AG09309 (cell line): ENCODE results near the gene PA2G4.
"Not testable (repeated sequence)": the region's sequence is repeated elsewhere in the genome, so short reads cannot be mapped to it uniquely, and the experiment has no call there.

ENCODE experiments used
- DNase-seq: peaks from one replicate; pipeline ENCODE4 v3.0.0-alpha.2; 2010; ENCODE audit warnings: low read depth
- H3K4me3 ChIP-seq: 2 replicates; pipeline ENCODE4 v1.5.1; 2011; ENCODE audit warnings: mild to moderate bottlenecking, low read depth, low read length, moderate library complexity; ENCODE audit not compliant: control insufficient read depth
- CTCF ChIP-seq: IDR thresholded peaks from 2 replicates; pipeline ENCODE4 v1.5.1; 2011; ENCODE audit warnings: mild to moderate bottlenecking, low read depth, low read length, inconsistent platforms; ENCODE audit not compliant: insufficient read depth, control insufficient read depth; ENCODE audit errors: missing control alignments

PA2G4 gene

GRCh38 chr12:56152756-56153677 lies 48.7 kb downstream of the PA2G4 start:
- no peak for DNase-seq
- peak overlapping the region; percentile 82 for H3K4me3 ChIP-seq
- TF ChIP-seq CTCF: no peak

GRCh38 chr12:56153678-56154065 lies 49.3 kb downstream of the PA2G4 start:
- no peak overlapping the region for H3K4me3 ChIP-seq
- DNase-seq: no peak
- no peak for TF ChIP-seq CTCF

GRCh38 chr12:56154246-56154771 lies 50.0 kb downstream of the PA2G4 start:
- TF ChIP-seq CTCF: no peak
- DNase-seq: no peak
- no peak overlapping the region for H3K4me3 ChIP-seq

- no peak for DNase-seq
- H3K4me3 ChIP-seq: no peak overlapping the region
- TF ChIP-seq CTCF: no peak
Observed at GRCh38 chr12:56154818-56155217, 50.5 kb downstream of the PA2G4 start.

GRCh38 chr12:56155256-56155845 lies 51.0 kb downstream of the PA2G4 start:
- no peak for DNase-seq
- H3K4me3 ChIP-seq: no peak overlapping the region
- no peak for TF ChIP-seq CTCF

- DNase-seq: not testable (repeated sequence)
- H3K4me3 ChIP-seq: peak overlapping the region; percentile 62; the same call in 1 of the 2 replicates
Observed at GRCh38 chr12:56156464-56157200, 52.3 kb downstream of the PA2G4 start.
